MV-4-11 (cell line): ENCODE results near the gene DMWD.

ENCODE experiments used
- DNase-seq: peaks from one replicate; lab custom pipeline; 2025; lab: John Stamatoyannopoulos, UW

The DMWD gene

GRCh38 chr19:45746866-45747265 is 45.8 kb downstream of the DMWD start:
- no peak for DNase-seq

GRCh38 chr19:45745606-45746005 is 47.0 kb downstream of the DMWD start:
- no peak for DNase-seq

- no peak for DNase-seq
These were observed 49.7 kb downstream of the DMWD start for GRCh38 chr19:45742969-45743368.

- DNase-seq = peak; percentile 89
These were observed 52.9 kb downstream of the DMWD start for GRCh38 chr19:45739498-45740439.

- no peak for DNase-seq
These were observed 59.4 kb downstream of the DMWD start, which contains the start of gene MEIOSIN for GRCh38 chr19:45733160-45733810. TSS of gene MEIOSIN (plus strand) at chr19:45733439. CDS start at chr19:45735377, 1,938 bp downstream.
